ENCODE results near the gene PARK7.
"Not testable (repeated sequence)": the region's sequence is repeated elsewhere in the genome, so short reads cannot be mapped to it uniquely, and the experiment has no call there.

The PARK7 gene

DNA sequence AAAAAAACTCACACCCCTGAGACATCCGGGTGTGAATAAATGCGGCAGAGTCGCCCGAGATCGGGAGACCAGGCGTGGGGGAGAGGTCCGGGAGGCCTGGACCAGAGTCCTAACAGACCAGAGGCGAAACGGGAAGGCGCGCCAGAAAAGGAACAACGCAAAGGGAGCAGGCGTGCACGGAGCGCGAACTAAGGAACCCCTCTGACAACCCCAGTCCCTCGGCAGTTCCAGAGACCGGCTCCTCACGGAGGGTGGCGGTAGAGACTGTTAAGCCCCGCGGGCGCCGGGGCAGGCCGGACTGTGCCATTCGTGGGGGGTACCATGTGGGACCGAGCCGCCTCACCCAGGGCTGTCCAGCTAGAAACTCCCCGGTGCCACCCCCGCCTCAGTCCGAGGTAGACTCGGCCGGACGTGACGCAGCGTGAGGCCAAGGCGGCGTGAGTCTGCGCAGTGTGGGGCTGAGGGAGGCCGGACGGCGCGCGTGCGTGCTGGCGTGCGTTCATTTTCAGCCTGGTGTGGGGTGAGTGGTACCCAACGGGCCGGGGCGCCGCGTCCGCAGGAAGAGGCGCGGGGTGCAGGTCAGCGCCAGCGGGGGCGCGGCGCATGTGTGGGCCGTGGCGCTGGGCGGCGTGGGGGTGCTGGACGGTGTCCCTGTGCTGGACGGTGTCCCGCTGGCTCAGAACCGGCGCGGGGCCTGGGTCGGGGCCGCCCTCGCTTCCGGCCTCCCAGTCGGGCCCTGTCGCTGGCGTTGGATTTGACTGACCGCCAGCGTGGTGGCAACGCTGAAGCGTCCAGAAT, at the start of gene PARK7:
TSS of gene PARK7 (plus strand) at position 496 of the 798 bp plus-strand sequence. CDS start 1,075 bp downstream, outside the sequence.
- TF ChIP-seq CTCF (IDR thresholded peaks at IDR 0.05; ENCODE audit: low read depth, low read length) = peak; percentile 69
- in situ Hi-C loops (cut with HindIII; ENCODE audit: low sequenced_read_pairs) = no loop called here
- H3K4me3 ChIP-seq (ENCODE audit: low read depth, low read length) = peak within 1 kb of the TSS; percentile 85
- DNase-seq (ENCODE audit: low read depth, low spot score) = peak; percentile 100

GRCh38 chr1:7912145-7912544, 49.4 kb upstream of the PARK7 start:
- DNase-seq (ENCODE audit: low read depth, low spot score) = no peak
- TF ChIP-seq CTCF (IDR thresholded peaks at IDR 0.05; ENCODE audit: low read depth, low read length) = no peak
- H3K4me3 ChIP-seq (ENCODE audit: low read depth, low read length) = no peak overlapping the region
- in situ Hi-C loops (cut with HindIII; ENCODE audit: low sequenced_read_pairs) = no loop called here

DNA sequence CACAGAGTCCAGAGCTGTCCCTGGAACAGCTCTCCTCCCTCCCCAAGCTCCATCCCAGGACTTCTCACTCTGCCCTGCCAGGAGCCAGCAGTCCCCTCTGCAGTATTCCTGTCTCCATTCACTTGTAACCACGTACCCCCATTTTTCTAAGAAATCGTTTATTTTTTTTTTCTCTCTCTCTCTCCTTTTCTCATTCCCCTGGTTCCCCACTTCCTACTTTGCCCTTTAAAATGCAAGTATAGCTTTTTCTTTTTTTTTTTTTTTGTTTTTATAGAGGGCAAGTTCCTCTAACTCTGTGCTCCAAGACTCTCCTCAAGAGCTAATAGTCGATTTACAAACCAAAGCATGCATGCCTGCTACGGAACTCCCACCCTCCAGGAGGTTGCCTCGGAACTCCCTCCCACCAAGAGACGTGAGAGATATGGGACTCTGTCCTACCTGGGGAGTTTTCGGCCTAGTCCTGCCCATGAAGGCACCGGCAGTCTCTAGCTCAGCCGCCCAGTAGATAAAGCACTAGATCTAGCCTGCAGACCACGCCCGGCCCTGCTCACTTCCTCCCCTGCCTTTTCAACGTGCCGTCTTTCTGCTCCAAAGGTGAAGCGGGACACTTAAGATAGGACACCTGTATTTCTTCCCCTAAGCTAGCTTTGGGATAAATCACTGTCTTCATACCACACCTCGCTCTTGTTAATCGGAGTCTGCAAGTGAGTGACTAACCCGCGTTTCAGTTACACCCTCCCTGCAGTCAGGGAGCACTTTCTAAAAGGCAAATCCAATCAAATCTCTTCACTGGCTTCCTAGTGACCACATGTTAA, 48.6 kb upstream of the PARK7 start:
- DNase-seq (ENCODE audit: low read depth, low spot score) = no peak
- no peak overlapping the region for H3K4me3 ChIP-seq (ENCODE audit: low read depth, low read length)
- TF ChIP-seq CTCF (IDR thresholded peaks at IDR 0.05; ENCODE audit: low read depth, low read length) = no peak
- in situ Hi-C loops (cut with HindIII; ENCODE audit: low sequenced_read_pairs) = no loop called here

GRCh38 chr1:7915826-7916500, 45.5 kb upstream of the PARK7 start:
- DNase-seq (ENCODE audit: low read depth, low spot score) = no peak
- in situ Hi-C loops (cut with HindIII; ENCODE audit: low sequenced_read_pairs) = no loop called here
- no peak overlapping the region for H3K4me3 ChIP-seq (ENCODE audit: low read depth, low read length)
- no peak for TF ChIP-seq CTCF (IDR thresholded peaks at IDR 0.05; ENCODE audit: low read depth, low read length)

GRCh38 chr1:7916501-7916830, 45.0 kb upstream of the PARK7 start:
- in situ Hi-C loops (cut with HindIII; ENCODE audit: low sequenced_read_pairs) = no loop called here
- no peak for DNase-seq (ENCODE audit: low read depth, low spot score)
- H3K4me3 ChIP-seq (ENCODE audit: low read depth, low read length) = no peak overlapping the region
- TF ChIP-seq CTCF (IDR thresholded peaks at IDR 0.05; ENCODE audit: low read depth, low read length) = no peak

DNA sequence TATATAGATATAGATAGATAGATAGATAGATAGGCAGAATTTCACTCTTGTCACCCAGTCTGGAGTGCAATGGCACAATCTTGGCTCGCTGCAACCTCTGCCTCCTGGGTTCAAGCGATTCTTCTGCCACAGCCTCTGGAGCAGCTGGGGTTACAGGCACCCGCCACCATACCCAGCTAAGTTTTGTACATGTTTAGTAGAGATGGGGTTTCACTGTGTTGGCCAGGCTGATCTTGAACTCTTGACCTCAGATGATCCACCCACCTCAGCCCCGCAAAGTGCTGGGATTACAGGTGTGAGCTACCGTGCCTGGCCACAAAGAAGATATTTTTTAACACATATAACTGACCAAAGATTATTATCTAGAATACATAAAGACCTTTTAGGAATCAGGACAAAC, 43.5 kb upstream of the PARK7 start:
- in situ Hi-C loops (cut with HindIII; ENCODE audit: low sequenced_read_pairs); DNase-seq (ENCODE audit: low read depth, low spot score): not testable (repeated sequence)

More for the DNA sequence above, 43.5 kb upstream of the PARK7 start:
- not testable (repeated sequence) for H3K4me3 ChIP-seq (ENCODE audit: low read depth, low read length)
